IPS-20b (cell line): ENCODE data around the gene TNP1.

Source experiments
- H3K27ac ChIP-seq: one replicate; pipeline ENCODE4 v1.5.1; 2013; ENCODE audit warnings: low read length
- H3K27me3 ChIP-seq: 2 replicates; pipeline ENCODE4 v1.6.1; 2013; ENCODE audit warnings: mild to moderate bottlenecking, low read length, inconsistent platforms; ENCODE audit not compliant: insufficient read depth
- H3K36me3 ChIP-seq: 2 replicates; pipeline ENCODE4 v1.6.1; 2013; ENCODE audit warnings: low read depth, mild to moderate bottlenecking, inconsistent platforms, low read length, moderate library complexity; ENCODE audit not compliant: insufficient read depth
- H3K4me1 ChIP-seq: 2 replicates; pipeline ENCODE4 v1.6.1; 2013; ENCODE audit warnings: mild to moderate bottlenecking, control low read depth, inconsistent platforms, low read length, moderate library complexity; ENCODE audit not compliant: insufficient read depth
- H3K4me3 ChIP-seq: 2 replicates; pipeline ENCODE4 v1.5.1; 2013; ENCODE audit warnings: mild to moderate bottlenecking, low read length, inconsistent platforms
- H3K9ac ChIP-seq: 2 replicates; pipeline ENCODE4 v1.6.1; 2013; ENCODE audit warnings: low read depth, mild to moderate bottlenecking, inconsistent platforms, low read length, moderate library complexity
- H3K9me3 ChIP-seq: 2 replicates; pipeline ENCODE4 v1.6.1; 2013; ENCODE audit warnings: mild to moderate bottlenecking, low read depth, low read length, inconsistent platforms; ENCODE audit not compliant: insufficient read depth

TNP1 gene

GRCh38 chr2:216888081-216888480 is 28.2 kb upstream of the TNP1 start:
- H3K9ac ChIP-seq: no peak overlapping the region
- H3K27ac ChIP-seq: no peak overlapping the region
- H3K27me3 ChIP-seq: no peaks in the 10 kb centered on the region
- peaks cover 7% of the 10 kb centered on the region; the same call in 1 of the 2 replicates for H3K4me1 ChIP-seq
- H3K36me3 ChIP-seq: no peaks in the 10 kb centered on the region
- H3K9me3 ChIP-seq: no peaks in the 10 kb centered on the region
- H3K4me3 ChIP-seq: no peak overlapping the region

- no peaks in the 10 kb centered on the region for H3K9me3 ChIP-seq
- no peak overlapping the region for H3K9ac ChIP-seq
- H3K36me3 ChIP-seq: no peaks in the 10 kb centered on the region
- no peak overlapping the region for H3K4me3 ChIP-seq
- H3K27ac ChIP-seq: no peak overlapping the region
- H3K4me1 ChIP-seq: peaks cover 7% of the 10 kb centered on the region; the same call in 1 of the 2 replicates
- no peaks in the 10 kb centered on the region for H3K27me3 ChIP-seq
These were observed 27.3 kb upstream of the TNP1 start for GRCh38 chr2:216887138-216887537.

GRCh38 chr2:216885117-216885553 is 25.3 kb upstream of the TNP1 start:
- H3K9ac ChIP-seq: no peak overlapping the region
- no peaks in the 10 kb centered on the region for H3K27me3 ChIP-seq
- H3K9me3 ChIP-seq: no peaks in the 10 kb centered on the region
- no peaks in the 10 kb centered on the region for H3K36me3 ChIP-seq
- H3K4me1 ChIP-seq: peaks cover 7% of the 10 kb centered on the region; the same call in 1 of the 2 replicates
- no peak overlapping the region for H3K4me3 ChIP-seq
- no peak overlapping the region for H3K27ac ChIP-seq

- Histone ChIP-seq H3K4me1 (peaks cover 7% of the 10 kb centered on the region; the same call in 1 of the 2 replicates), H3K4me3 (no peak overlapping the region), H3K27me3 (no peaks in the 10 kb centered on the region), H3K9ac (no peak overlapping the region), H3K36me3 (no peaks in the 10 kb centered on the region), H3K9me3 (no peaks in the 10 kb centered on the region), H3K27ac (no peak overlapping the region)
These were observed 24.5 kb upstream of the TNP1 start for GRCh38 chr2:216884347-216884746.

GRCh38 chr2:216882876-216883275 is 23.0 kb upstream of the TNP1 start:
- Histone ChIP-seq H3K27me3 (no peaks in the 10 kb centered on the region), H3K36me3 (no peaks in the 10 kb centered on the region), H3K9me3 (no peaks in the 10 kb centered on the region), H3K27ac (no peak overlapping the region), H3K4me1 (no peaks in the 10 kb centered on the region), H3K9ac (no peak overlapping the region), H3K4me3 (no peak overlapping the region)

- Histone ChIP-seq H3K27ac (no peak overlapping the region), H3K9me3 (no peaks in the 10 kb centered on the region), H3K9ac (no peak overlapping the region), H3K36me3 (no peaks in the 10 kb centered on the region), H3K27me3 (no peaks in the 10 kb centered on the region), H3K4me3 (no peak overlapping the region), H3K4me1 (no peaks in the 10 kb centered on the region)
These were observed 21.5 kb upstream of the TNP1 start for GRCh38 chr2:216881411-216881810.

GRCh38 chr2:216880509-216881184 is 20.8 kb upstream of the TNP1 start:
- no peaks in the 10 kb centered on the region for H3K9me3 ChIP-seq

GRCh38 chr2:216879727-216880508 is 20.1 kb upstream of the TNP1 start:
- Histone ChIP-seq H3K9ac (no peak overlapping the region), H3K36me3 (no peaks in the 10 kb centered on the region), H3K4me3 (no peak overlapping the region), H3K27ac (no peak overlapping the region), H3K9me3 (no peaks in the 10 kb centered on the region), H3K4me1 (no peaks in the 10 kb centered on the region), H3K27me3 (no peaks in the 10 kb centered on the region)

More at GRCh38 chr2:216880509-216881184, 20.8 kb upstream of the TNP1 start:
- Histone ChIP-seq H3K27ac (no peak overlapping the region), H3K4me3 (no peak overlapping the region), H3K36me3 (no peaks in the 10 kb centered on the region), H3K9ac (no peak overlapping the region), H3K27me3 (no peaks in the 10 kb centered on the region), H3K4me1 (no peaks in the 10 kb centered on the region)

- Histone ChIP-seq H3K4me1 (no peaks in the 10 kb centered on the region), H3K9ac (no peak overlapping the region)
These were observed 18.2 kb upstream of the TNP1 start for GRCh38 chr2:216878072-216878471.

GRCh38 chr2:216877085-216877484 is 17.2 kb upstream of the TNP1 start:
- no peaks in the 10 kb centered on the region for H3K4me1 ChIP-seq
- H3K27me3 ChIP-seq: no peaks in the 10 kb centered on the region
- no peak overlapping the region for H3K4me3 ChIP-seq
- no peaks in the 10 kb centered on the region for H3K36me3 ChIP-seq
- H3K27ac ChIP-seq: no peak overlapping the region
- H3K9ac ChIP-seq: no peak overlapping the region
- H3K9me3 ChIP-seq: no peaks in the 10 kb centered on the region

More at GRCh38 chr2:216878072-216878471, 18.2 kb upstream of the TNP1 start:
- Histone ChIP-seq H3K27me3 (no peaks in the 10 kb centered on the region), H3K27ac (no peak overlapping the region), H3K4me3 (no peak overlapping the region), H3K36me3 (no peaks in the 10 kb centered on the region), H3K9me3 (no peaks in the 10 kb centered on the region)

GRCh38 chr2:216875862-216876261 is 16.0 kb upstream of the TNP1 start:
- Histone ChIP-seq H3K9me3 (no peaks in the 10 kb centered on the region), H3K9ac (no peak overlapping the region), H3K27me3 (no peaks in the 10 kb centered on the region), H3K4me1 (no peaks in the 10 kb centered on the region), H3K27ac (no peak overlapping the region), H3K4me3 (no peak overlapping the region), H3K36me3 (no peaks in the 10 kb centered on the region)

- Histone ChIP-seq H3K9me3 (no peaks in the 10 kb centered on the region), H3K36me3 (no peaks in the 10 kb centered on the region), H3K9ac (no peak overlapping the region), H3K4me3 (no peak overlapping the region), H3K27me3 (no peaks in the 10 kb centered on the region), H3K4me1 (no peaks in the 10 kb centered on the region), H3K27ac (no peak overlapping the region)
These were observed 13.7 kb upstream of the TNP1 start for GRCh38 chr2:216873573-216873972.
